CD14-positive monocyte (primary cell): ENCODE data around the gene STRIP1. TPM values are rescaled to one million over a fixed set of nuclear protein-coding genes. Genes with fewer than 3 reads are reported as not detected.

ENCODE experiments used
- DNase-seq, 3 donors: peaks; one replicate each; pipeline ENCODE4 v3.0.0-alpha.2; 2011 to 2022
- H2AFZ ChIP-seq: 2 replicates; pipeline ENCODE4 v1.6.0; 2012; ENCODE audit warnings: mild to moderate bottlenecking, low read depth, low read length, inconsistent platforms; ENCODE audit not compliant: insufficient read depth, poor library complexity, severe bottlenecking
- H3K27ac ChIP-seq, 2 donors: 1 replicate in 1 of 2; 2 replicates in 1 of 2; pipeline ENCODE4 v1.5.1; 2012 to 2013; ENCODE audit warnings: low read length in 2 of 2, control low read depth in 1 of 2, inconsistent platforms in 1 of 2, low read depth in 1 of 2, mild to moderate bottlenecking in 1 of 2
- H3K27me3 ChIP-seq, 2 donors: one replicate each; pipeline versions ENCODE4 v1.6.0 to v1.6.1; 2011 to 2013; ENCODE audit warnings: low read length in 2 of 2; ENCODE audit not compliant: control insufficient read depth in 2 of 2, insufficient read depth in 2 of 2
- H3K36me3 ChIP-seq, 2 donors: replicated peaks in 1 of 2; 1 replicate in 1 of 2; 2 replicates in 1 of 2; pipeline versions ENCODE4 v1.5.1 to v1.6.1; 2012 to 2013; ENCODE audit warnings: low read length in 2 of 2, control low read depth in 1 of 2, inconsistent platforms in 1 of 2, mild to moderate bottlenecking in 1 of 2; ENCODE audit not compliant: insufficient read depth in 2 of 2, control insufficient read depth in 1 of 2
- H3K4me1 ChIP-seq, 2 donors: 1 replicate in 1 of 2; 2 replicates in 1 of 2; pipeline versions ENCODE4 v1.5.1 to v1.6.1; 2012 to 2013; ENCODE audit warnings: low read length in 2 of 2, control low read depth in 1 of 2, inconsistent platforms in 1 of 2, mild to moderate bottlenecking in 1 of 2, moderate library complexity in 1 of 2; ENCODE audit not compliant: insufficient read depth in 2 of 2, control insufficient read depth in 1 of 2
- H3K4me2 ChIP-seq: replicated peaks from 2 replicates; pipeline ENCODE3; 2012; ENCODE audit warnings: low read length, moderate library complexity, mild to moderate bottlenecking; ENCODE audit not compliant: poor library complexity, severe bottlenecking; ENCODE audit errors: extremely low read depth
- H3K4me3 ChIP-seq, 3 experiments: fragments of 200-600 bp in 1 of 3; sonication (generic) in 1 of 3; replicated peaks in 1 of 3; 1 replicate in 2 of 3; 2 replicates in 1 of 3; pipeline ENCODE4 v1.5.1; 2011 to 2013; ENCODE audit warnings: low read length in 3 of 3, mild to moderate bottlenecking in 3 of 3, control low read depth in 2 of 3, low read depth in 2 of 3, inconsistent platforms in 1 of 3, moderate library complexity in 1 of 3
- H3K79me2 ChIP-seq: 2 replicates; pipeline ENCODE4 v1.6.0; 2012; ENCODE audit warnings: mild to moderate bottlenecking, control low read depth, inconsistent platforms, low read length, moderate library complexity; ENCODE audit not compliant: insufficient read depth
- H3K9ac ChIP-seq: 2 replicates; pipeline ENCODE4 v1.6.0; 2017; ENCODE audit warnings: low read length, mild to moderate bottlenecking; ENCODE audit not compliant: insufficient read depth, poor library complexity, severe bottlenecking
- H3K9me3 ChIP-seq, 2 donors: replicated peaks in 1 of 2; 1 replicate in 1 of 2; 2 replicates in 1 of 2; pipeline versions ENCODE4 v1.5.1 to v1.6.1; 2012 to 2013; ENCODE audit warnings: low read length in 2 of 2, control low read depth in 1 of 2; ENCODE audit not compliant: control insufficient read depth in 1 of 2, insufficient read depth in 1 of 2
- H4K20me1 ChIP-seq: 2 replicates; pipeline ENCODE4 v1.6.0; 2012; ENCODE audit warnings: mild to moderate bottlenecking, low read length, control low read depth, moderate library complexity; ENCODE audit not compliant: insufficient read depth
- H3K27ac Mint-ChIP-seq, 7 donors: one replicate each; pipeline ENCODE4 v1.8.0; 2020; ENCODE audit warnings: mild to moderate bottlenecking in 7 of 7, mixed read lengths in 7 of 7, moderate library complexity in 6 of 7, inconsistent platforms in 2 of 7
- H3K27me3 Mint-ChIP-seq, 3 donors: one replicate each; pipeline ENCODE4 v1.8.0; 2021 to 2022; ENCODE audit warnings: low read depth in 3 of 3, mild to moderate bottlenecking in 3 of 3, mixed read lengths in 3 of 3, moderate library complexity in 3 of 3, inconsistent platforms in 1 of 3
- H3K36me3 Mint-ChIP-seq, 2 donors: one replicate each; pipeline ENCODE4 v1.8.0; 2020; ENCODE audit warnings: mixed read lengths in 2 of 2, inconsistent platforms in 1 of 2, mild to moderate bottlenecking in 1 of 2
- H3K4me1 Mint-ChIP-seq: one replicate; pipeline ENCODE4 v1.8.0; 2020; ENCODE audit warnings: mild to moderate bottlenecking, mixed read lengths
- H3K4me3 Mint-ChIP-seq, 2 donors: one replicate each; pipeline ENCODE4 v1.8.0; 2020; ENCODE audit warnings: mild to moderate bottlenecking in 2 of 2, mixed read lengths in 2 of 2, moderate library complexity in 1 of 2
- H3K9me3 Mint-ChIP-seq, 7 donors: one replicate each; pipeline ENCODE4 v1.8.0; 2020 to 2022; ENCODE audit warnings: mixed read lengths in 7 of 7, mild to moderate bottlenecking in 6 of 7, moderate library complexity in 6 of 7, inconsistent platforms in 2 of 7
- CTCF ChIP-seq: fragments of 200-600 bp; IDR thresholded peaks from one replicate; pipeline ENCODE4 v1.8.0; 2022; ENCODE audit warnings: antibody characterized with exemption, mild to moderate bottlenecking
- WGBS: methylation state at CpG from one replicate; pipeline ENCODE4 v1.1.5; 2013; ENCODE audit warnings: missing lambda C conversion rate; ENCODE audit not compliant: insufficient coverage; 5-methylcytosine and 5-hydroxymethylcytosine counted together
- intact Hi-C, 2 donors: fragments of 100-400 bp; cut with micrococcal nuclease; formaldehyde crosslinking; loops; one replicate each; pipeline versions ENCODE4 v1.15.0 to v1.15.1; 2023
- polyA plus RNA-seq, 3 donors: library from polyadenylated mRNA; depleted of rRNA in 1 of 3; unstranded in 2 of 3; stranded (reverse) in 1 of 3; fragments of 300-500 nt in 2 of 3; fragments of >200 nt in 1 of 3; fragmentation: Illumina TruSeq in 2 of 3; gene quantifications; 1 replicate in 2 of 3; 2 replicates in 1 of 3; pipeline ENCODE4 v1.2.3, GENCODE V29; 2012 to 2021

Gene STRIP1
- polyA plus RNA-seq, 3 donors: 8.9 to 33.6 (median 11.0) TPM

- Mint-ChIP-seq H3K9me3 (peaks cover 0 to 8% (median 0%) of the 10 kb centered on the region in 7 donors), H3K36me3 (no peaks in the 10 kb centered on the region)
- no peak overlapping the region for H3K4me2 ChIP-seq
Measured at GRCh38 chr1:110092991-110093390, 58.6 kb downstream of the STRIP1 start.

DNA sequence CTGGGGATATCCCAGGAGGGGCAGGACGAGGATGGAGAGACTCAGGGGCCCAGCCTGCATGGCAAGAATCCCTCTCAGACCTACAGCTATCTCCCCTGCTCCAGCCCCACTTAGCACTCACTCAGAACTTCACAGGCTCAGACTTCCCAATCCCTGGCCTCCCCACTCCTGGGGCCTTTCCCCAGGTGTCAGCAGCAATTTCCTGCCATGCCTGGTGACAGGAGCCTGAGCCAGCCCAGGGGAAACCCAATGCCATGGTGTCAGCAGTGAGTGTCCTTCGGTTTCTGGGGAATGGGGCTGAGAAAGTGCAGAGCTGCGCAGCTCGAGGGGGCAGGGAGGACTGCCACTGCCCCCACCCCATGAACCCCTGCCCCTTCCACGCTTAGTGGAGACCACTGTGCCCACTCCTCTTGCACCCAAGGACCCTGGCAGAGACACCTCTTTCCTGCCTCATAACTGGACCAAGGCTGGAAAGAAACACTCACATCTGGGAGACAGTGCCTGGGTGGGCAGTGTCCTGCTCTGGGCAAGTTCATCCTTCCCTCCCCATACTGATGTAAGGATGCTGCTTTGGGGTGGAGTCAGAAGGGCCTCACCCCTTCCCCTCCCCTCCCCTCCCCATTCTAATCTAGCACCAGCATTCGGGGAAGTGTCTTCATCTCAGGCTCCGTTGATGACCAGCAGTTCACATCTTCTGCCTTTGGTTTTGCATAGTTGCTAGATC, 60.7 kb downstream of the STRIP1 start:
- WGBS: 77% methylated on average over 3 of the region's 7 CpGs
- intact Hi-C loops: no loop called here
- Histone ChIP-seq H3K27me3 (no peaks in the 10 kb centered on the region), H3K9ac (no peak overlapping the region), H3K4me2 (no peak overlapping the region), H4K20me1 (no peaks in the 10 kb centered on the region), H3K4me1 (no peaks in the 10 kb centered on the region), H3K4me3 (no peak overlapping the region), H3K36me3 (no peaks in the 10 kb centered on the region), H3K79me2 (no peaks in the 10 kb centered on the region), H3K27ac (no peak overlapping the region), H2AFZ (no peak overlapping the region), H3K9me3 (peaks cover 0 to 4% of the 10 kb centered on the region in 2 donors)
- H3K27me3 Mint-ChIP-seq: peaks cover 3 to 13% (median 10%) of the 10 kb centered on the region in 3 donors
- peaks cover 0 to 8% (median 0%) of the 10 kb centered on the region in 7 donors for H3K9me3 Mint-ChIP-seq
- H3K27ac Mint-ChIP-seq: peak overlapping the region in 1 of 7 donors; percentile 54
- no peaks in the 10 kb centered on the region for H3K4me1 Mint-ChIP-seq
- no peaks in the 10 kb centered on the region for H3K36me3 Mint-ChIP-seq
- no peak for DNase-seq
- H3K4me3 Mint-ChIP-seq: no peak overlapping the region
- TF ChIP-seq CTCF: no peak

More at GRCh38 chr1:110092991-110093390, 58.6 kb downstream of the STRIP1 start:
- no peak overlapping the region for H3K27ac ChIP-seq
- peaks cover 0 to 4% of the 10 kb centered on the region in 2 donors for H3K9me3 ChIP-seq
- H3K27me3 ChIP-seq: peaks cover 0 to under 1% of the 10 kb centered on the region in 2 donors
- H3K4me1 ChIP-seq: no peaks in the 10 kb centered on the region
- H4K20me1 ChIP-seq: no peaks in the 10 kb centered on the region
- Mint-ChIP-seq H3K27me3 (peaks cover 7 to 13% (median 13%) of the 10 kb centered on the region in 3 donors), H3K4me1 (peaks cover under 1% of the 10 kb centered on the region), H3K4me3 (no peak overlapping the region), H3K27ac (no peak overlapping the region)
- H3K9ac ChIP-seq: no peak overlapping the region
- H2AFZ ChIP-seq: no peak overlapping the region
- no peak for TF ChIP-seq CTCF
- no peak for DNase-seq
- H3K79me2 ChIP-seq: no peaks in the 10 kb centered on the region
- H3K36me3 ChIP-seq: no peaks in the 10 kb centered on the region
- intact Hi-C loops: no loop called here
- no peak overlapping the region for H3K4me3 ChIP-seq
- 100% methylated on average over 1 of the region's 2 CpGs for WGBS
